D721Med (cell line): Measurements from ENCODE around the gene CHN2.

ENCODE experiments used
- DNase-seq: peaks from one replicate; pipeline ENCODE4 v3.0.0; 2011; ENCODE audit warnings: low spot score; ENCODE audit not compliant: insufficient read length
- FAIRE-seq: peaks from 2 replicates; lab custom pipeline; 2011; peaks lifted over from hg19 to GRCh38; lab: Jason Lieb, UNC
- TF ChIP-seq, protein P1 (sequence below): IDR thresholded peaks from 2 replicates; pipeline ENCODE4 v1.5.1; 2012; ENCODE audit warnings: mild to moderate bottlenecking, control low read depth; ENCODE audit not compliant: insufficient read depth; ENCODE audit errors: missing control alignments

CHN2 gene

DNA sequence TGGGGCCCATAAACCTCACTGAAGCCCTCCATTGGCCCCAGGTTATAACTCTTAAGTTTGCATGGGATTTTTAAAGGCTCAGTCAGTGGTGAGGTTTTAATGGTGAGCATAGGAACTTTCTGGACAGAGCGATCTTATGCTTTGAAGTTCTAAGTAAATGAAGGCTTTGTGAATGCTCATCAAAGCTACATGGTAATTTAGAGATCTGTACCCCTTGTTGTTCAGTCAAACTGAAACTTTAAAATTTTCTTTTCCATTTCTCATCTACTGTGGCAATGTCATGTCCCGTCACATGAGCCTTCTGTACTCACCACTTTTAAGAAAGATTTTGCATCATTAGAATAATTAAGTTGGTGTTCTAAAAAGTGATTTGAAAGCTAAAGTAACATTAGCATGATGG, 39.9 kb downstream of the CHN2 start:
- FAIRE-seq (no peak), DNase-seq (no peak)
- TF ChIP-seq, protein P1, sequence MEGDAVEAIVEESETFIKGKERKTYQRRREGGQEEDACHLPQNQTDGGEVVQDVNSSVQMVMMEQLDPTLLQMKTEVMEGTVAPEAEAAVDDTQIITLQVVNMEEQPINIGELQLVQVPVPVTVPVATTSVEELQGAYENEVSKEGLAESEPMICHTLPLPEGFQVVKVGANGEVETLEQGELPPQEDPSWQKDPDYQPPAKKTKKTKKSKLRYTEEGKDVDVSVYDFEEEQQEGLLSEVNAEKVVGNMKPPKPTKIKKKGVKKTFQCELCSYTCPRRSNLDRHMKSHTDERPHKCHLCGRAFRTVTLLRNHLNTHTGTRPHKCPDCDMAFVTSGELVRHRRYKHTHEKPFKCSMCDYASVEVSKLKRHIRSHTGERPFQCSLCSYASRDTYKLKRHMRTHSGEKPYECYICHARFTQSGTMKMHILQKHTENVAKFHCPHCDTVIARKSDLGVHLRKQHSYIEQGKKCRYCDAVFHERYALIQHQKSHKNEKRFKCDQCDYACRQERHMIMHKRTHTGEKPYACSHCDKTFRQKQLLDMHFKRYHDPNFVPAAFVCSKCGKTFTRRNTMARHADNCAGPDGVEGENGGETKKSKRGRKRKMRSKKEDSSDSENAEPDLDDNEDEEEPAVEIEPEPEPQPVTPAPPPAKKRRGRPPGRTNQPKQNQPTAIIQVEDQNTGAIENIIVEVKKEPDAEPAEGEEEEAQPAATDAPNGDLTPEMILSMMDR = no peak

DNA sequence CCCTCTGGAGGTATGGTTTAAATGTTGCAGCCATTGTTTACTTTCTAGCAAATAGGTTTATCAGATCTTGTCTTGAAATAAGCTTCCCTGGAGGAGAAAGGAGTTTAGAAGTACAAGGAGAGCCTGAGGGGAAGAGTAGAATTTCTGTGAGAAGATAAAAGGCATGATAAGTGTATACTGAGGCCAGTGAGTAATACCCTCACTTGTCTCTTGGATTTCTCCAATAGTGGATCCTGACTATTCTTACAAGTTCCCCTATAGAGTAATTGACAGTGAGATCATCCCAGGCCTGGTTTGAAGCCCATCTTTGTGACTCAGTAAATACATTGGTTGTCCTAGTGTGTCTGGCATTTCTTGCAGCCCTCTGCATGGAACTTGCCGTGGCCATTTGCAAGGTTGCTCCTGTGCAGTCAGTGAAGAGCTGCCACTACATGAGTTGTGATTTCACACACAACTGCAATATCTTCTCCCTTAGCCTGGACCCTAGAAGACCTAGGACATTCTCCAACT, 41.6 kb downstream of the CHN2 start:
- no peak for DNase-seq
- TF ChIP-seq, protein P1 = no peak
- FAIRE-seq = no peak

DNA sequence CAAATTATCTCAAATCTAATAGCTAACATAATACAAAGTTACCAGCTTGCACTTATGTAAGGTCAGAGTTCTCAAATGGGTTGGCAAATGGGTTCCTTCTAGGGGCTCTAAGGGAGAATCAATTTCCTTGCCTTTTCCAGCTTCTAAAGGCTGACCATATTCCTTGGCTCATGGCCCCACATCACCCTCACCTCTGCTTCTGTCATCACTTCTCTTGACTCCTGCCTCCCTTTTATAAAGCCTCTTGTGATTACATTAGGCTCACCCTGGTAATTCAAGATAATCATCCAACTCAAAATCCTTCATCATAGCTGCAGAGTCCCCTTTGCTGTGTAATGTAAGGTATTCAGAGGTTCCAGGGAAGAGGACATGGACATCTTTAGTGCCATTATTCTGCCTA, 42.1 kb downstream of the CHN2 start:
- TF ChIP-seq, protein P1 = no peak
- FAIRE-seq (no peak), DNase-seq (no peak)

DNA sequence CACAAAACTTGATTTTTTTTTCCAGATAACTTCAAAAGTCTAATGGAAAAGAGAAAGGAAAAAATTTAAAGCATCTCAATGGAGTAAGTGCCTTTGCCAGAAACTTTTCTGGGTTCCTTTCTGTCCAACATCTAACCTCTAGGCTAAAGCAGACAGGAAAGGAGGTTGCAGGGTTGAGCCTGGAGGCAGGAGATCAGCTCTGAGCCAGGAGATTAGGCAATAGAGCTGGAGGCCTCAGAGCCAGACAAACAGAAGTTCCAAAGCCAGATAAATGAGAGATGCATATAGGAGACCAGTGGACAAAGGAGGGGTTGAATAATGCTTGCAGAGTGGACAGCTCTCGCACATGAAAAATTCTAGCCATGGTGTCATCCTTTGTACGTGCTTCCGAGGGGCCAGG, 42.9 kb downstream of the CHN2 start:
- FAIRE-seq (no peak), DNase-seq (no peak)
- TF ChIP-seq, protein P1 = no peak

DNA sequence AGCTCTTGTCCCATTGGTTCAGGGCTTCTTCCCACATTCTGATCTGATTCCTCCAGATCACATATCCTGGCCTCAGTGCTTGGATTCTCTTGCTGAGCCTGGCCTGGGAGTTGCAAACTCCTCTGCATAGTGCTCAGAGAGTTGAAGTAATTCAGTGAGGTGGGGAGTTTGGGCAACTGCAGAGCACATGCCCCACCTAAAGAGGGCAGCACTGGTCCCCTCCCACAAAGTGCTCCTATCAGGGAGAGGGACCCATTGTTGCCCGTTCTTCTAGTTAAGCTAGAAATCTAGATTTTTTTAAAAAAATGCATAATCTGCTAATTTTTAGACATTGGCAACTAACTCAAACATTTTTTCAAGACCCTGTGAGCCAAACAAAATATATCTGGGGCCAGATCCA, 45.1 kb downstream of the CHN2 start:
- DNase-seq (no peak), FAIRE-seq (no peak)
- TF ChIP-seq, protein P1 = peak; percentile 24

DNA sequence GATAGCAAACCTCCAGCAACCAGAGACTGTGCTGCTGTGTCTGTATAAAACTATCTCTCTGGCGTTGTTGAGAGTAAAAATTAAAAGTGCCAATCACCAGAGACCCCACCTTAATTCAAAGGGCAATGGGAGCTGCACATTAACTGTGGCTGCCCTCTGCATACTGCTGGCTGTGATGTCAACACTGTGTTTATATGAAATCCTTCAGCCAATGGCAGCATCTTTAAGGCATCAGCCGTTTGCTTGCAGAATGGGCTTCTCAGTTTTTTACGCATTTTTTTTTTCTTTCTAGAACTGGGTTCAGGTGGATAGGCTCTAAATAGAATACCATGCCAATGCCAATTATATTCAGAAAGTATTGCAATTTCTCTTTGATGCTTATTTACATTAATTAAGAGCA, 47.7 kb downstream of the CHN2 start:
- TF ChIP-seq, protein P1 = no peak
- FAIRE-seq (no peak), DNase-seq (no peak)

DNA sequence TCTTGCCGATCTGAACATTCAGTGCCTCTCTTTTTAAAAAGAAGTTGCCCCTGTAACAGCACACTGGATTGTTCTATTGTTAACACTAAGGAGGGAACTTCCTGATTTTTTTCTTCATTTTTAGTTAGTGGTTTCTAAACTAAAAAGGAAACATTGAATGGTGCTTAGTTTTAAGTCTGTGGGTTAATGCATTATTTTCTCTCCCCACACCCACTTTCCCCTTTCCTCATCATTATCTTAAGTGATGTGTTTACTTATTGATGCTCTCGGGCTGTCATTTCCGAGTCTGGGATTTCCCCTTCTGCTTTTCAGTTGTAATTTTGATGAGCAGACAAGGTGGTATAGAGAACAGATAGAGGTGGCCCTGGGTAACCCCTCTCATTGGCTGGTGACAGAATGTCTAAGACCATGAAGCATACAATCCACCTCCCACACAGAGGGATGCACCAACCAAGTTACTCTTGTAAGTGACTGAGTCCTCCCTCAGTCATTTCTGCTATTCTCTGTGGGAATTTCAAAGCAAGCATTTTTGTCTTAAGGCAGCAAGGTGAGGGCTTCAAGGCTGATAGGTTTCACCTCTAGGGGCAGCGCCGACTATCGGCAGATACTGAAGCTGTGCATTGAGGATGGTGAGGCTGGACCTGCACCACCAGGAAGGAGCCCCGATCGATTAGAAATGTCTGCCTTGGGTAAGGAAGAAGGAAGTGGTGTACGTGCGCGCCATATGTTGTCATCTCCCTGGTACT, 49.5 kb downstream of the CHN2 start:
- no peak for DNase-seq
- no peak for FAIRE-seq

More for the DNA sequence above, 49.5 kb downstream of the CHN2 start:
- TF ChIP-seq, protein P1 = no peak
